ENCODE measurements around the gene TBX4. TPM values are rescaled to one million over a fixed set of nuclear protein-coding genes. Genes with fewer than 3 reads are reported as not detected.

The TBX4 gene
- total RNA-seq, 1 experiment from 2014 or later = not detected

DNA sequence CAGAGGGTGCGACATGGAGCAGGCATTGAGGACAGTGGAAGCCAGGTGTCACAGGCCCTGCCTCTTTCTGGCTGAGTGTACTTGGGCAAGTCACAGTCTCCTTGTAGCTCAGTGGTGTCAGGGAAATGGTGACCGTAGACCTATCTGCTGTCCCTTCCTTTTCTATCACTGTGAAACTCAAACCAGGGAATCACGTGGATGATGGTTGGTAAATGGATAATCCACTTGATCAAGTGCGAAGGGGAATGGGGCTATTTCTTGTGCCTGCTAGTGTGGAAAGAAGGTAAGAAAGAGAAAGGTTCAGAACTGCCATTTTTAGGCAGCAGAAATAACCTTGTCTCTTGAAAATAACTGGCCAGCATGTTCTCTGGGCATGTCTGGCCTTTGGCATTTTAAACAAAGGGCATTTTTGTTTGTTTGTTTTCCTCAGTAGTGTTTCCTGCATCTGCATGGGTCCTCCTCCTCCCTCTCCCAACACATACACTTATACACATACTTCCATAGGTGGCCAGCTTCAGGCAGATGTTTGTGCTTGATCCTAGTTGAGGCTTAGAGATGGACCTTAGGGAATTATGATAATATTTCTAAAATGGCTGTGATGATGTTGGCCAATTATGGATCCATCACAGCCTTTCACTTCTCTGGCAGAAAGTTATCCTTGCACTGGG lies 7.1 kb downstream of the TBX4 start:
- in situ Hi-C loops (cut with HindIII; ENCODE audit: low pct_unique_long_range_greater_than_20kb, low sequenced_read_pairs) = no loop called here

DNA sequence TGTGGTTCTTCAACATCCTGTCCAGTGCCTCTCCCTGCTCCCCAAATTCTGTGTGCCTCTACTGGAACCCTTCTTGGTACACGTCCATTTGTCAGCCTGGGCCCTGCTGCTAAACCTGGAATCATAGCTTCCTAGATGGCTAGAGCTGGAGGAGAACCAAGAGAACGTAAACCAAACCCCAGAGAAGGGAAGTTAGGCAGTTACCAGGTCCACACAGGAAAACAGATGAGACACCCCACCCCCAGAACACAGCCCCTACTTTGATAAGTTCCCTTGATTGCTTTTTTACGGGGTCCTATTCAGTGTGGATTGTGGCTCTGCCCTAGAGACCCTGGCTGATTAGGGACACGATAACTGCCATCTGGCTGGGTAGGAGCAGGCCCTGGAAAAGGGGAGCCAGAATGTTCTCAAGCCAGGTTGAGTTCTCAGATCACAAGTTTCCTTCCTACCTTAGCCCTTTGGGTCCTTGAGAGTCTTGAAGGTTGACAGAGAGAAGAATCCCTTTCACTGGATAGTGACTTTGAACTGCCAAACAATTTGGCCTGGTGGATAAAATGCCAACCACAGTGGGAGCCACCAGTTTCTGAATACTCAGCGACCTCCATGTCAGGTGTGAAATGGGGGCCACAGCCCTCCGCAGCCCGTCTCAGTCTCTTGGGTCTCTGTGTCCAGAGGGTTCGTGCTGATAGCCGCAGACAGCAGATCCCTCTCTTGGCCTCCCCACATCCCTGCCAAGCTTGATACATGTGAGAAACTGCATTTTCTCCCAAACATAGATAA lies 7.9 kb downstream of the TBX4 start:
- in situ Hi-C loops (cut with HindIII; ENCODE audit: low pct_unique_long_range_greater_than_20kb, low sequenced_read_pairs) = no loop called here
- no peak for DNase-seq (ENCODE audit: low read depth, low spot score)

More for the DNA sequence above, 7.1 kb downstream of the TBX4 start:
- no peak for DNase-seq (ENCODE audit: low read depth, low spot score)

DNA sequence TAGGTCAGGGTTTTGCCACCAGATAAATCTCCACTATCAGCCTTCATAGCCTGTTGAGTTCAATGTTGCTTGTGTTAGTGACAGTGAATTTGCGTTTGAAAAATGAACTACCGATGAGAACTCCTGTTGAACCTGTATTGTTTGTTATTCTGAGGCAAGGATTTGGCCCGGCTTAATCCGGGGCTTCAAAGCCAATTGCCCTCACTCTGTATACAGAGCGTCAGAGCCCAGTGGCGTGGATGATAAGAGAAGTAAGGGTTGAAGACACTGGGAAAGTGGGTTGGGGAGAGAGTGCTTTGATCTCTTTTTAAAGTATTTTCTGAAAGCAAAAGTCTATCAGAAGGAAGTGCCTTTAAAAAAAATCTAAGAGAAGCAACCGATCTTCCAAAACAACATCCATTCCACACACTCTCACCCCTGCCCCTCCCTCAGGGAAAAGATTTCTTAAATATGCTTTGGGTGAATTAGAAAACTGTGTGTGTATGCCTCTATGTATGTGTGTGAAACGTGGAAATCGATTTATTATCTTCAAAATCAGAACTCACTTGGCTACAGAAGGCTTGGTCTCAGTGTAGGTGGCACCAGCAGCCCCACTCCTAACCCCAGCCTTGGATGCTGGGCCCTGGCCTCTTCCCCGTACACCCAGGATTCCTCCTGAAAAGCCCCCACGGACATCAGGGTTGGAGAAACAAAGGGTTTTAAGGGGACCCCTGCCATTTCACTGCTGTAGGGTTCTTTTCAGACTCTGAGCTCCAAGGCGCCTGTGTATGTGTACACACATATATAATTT lies 8.8 kb downstream of the TBX4 start:
- DNase-seq (ENCODE audit: low read depth, low spot score) = no peak
- in situ Hi-C loops (cut with HindIII; ENCODE audit: low pct_unique_long_range_greater_than_20kb, low sequenced_read_pairs) = no loop called here

DNA sequence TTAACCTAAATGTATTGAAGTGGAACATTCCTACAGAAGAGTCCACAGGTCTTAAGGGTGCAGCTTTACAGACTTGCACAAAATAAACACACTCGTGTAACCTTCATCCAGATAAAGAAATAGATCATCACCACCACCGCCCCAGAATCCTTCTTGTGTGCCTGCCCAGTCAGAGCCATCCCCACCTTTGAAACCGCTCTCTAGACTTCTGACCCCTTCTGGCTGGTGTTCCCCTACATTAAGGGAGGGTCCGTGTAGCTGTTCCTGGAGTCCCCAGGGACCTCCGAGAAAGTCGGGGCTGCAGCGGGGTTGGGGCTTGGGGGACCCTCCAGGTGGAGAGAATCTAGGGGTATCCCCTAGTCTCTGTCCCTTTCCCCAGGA lies 9.4 kb downstream of the TBX4 start:
- in situ Hi-C loops (cut with HindIII; ENCODE audit: low pct_unique_long_range_greater_than_20kb, low sequenced_read_pairs) = no loop called here

DNA sequence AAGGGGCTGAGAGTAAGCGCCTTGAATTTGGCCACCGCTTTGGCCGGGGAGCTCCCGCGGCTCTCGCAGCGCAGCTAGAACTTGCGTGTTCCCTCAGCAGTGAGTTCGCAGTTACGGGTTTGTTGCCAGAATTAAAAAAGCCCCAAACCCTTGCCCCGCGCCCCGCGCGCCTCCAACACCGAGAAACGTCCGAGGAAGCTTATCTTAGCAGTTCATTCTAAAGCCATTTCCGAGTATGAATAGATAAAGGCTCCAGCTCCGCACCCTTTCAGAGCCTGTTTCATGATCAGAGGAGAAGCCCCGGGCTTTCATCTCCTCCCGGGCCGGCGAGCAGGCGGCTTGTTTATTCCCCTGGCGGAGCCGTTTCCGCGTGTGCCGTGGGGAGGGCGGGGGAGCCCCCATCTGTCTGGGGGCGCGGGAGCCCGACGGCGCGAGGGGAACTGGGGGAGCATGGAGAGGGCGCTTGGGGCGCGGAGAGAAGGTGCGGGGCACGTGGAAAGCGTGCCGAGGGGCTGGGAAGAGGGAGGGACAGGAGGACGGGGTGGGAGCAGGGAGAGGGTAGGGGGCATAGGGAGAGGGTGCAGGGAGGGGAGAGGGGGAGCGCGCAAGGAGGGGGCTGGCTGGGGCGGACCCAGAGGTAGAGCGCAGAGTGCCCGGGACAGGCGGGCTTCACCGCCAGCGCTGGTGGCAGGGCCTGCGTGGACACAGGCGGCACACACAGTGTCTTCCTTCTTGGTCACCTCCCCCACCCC lies 9.9 kb downstream of the TBX4 start:
- no peak for DNase-seq (ENCODE audit: low read depth, low spot score)
- in situ Hi-C loops (cut with HindIII; ENCODE audit: low pct_unique_long_range_greater_than_20kb, low sequenced_read_pairs) = no loop called here

More for the DNA sequence above, 9.4 kb downstream of the TBX4 start:
- DNase-seq (ENCODE audit: low read depth, low spot score) = no peak

DNA sequence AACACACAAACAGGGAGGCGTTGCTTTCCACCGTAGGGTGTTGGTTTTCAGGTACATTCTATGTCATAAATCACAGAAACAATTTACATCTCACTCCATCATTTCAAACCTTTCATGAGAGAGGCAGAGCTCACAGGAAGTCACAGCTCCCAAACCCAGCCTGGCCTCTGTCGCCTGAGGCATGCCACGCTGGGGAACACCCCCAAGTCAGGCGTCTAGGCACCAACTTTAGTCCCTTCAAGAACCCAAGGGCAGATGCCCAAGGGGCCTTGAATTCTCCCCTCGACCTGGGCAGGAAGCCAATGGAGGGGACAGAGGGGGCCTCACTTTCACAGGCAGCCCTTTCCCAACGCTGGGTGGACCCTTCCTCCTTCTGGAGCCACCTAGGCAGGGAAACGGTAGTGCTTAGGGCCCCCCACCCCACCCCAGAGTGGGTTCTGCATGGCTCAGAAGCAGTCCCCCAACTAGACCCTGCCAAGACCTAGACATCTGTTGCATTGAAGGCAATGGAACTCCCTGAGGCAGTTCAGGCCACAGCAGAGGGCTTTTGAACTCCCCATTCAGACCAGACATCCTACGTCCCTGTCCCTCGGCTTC lies 10.6 kb downstream of the TBX4 start:
- in situ Hi-C loops (cut with HindIII; ENCODE audit: low pct_unique_long_range_greater_than_20kb, low sequenced_read_pairs) = no loop called here
- no peak for DNase-seq (ENCODE audit: low read depth, low spot score)

DNA sequence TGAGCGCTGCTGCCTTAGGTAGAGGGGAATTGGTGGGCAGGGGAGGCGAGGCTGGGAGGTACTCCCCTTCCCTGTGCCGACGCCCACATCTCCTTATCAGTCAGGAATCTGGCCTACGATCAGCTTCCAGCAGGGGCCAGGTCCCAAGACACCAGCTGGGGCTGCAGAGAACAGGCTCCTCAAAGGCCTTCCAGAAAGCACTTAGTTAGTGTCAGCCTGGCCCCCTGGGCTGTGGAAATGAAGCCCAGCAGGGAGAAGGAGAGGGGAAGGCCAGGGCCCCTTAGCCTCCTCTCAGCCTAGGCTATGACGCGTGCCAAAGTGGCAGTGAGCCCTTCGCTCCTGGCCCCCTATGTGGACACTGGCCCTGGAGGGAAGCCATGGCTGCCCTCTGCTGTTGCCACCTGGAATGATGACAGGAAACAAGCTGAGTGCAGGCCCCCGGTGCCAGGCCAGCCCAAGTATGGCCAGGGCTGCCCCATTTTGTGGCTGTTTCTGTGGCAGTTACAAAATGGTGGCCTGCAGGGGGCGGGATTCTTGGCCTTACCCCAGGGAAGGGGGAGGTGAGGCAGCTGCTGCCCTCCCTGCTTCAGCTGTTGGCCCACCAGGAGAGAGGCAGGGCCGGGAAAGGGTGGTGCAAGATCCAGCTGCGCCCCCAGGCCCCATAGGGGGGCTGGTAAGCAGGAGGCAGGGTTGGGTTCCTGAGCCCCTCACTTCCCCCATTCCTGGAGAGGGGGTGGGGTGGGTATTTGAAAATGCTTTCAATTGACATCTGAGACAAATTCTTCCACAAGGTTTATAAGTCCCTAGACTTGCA lies 11.3 kb downstream of the TBX4 start:
- in situ Hi-C loops (cut with HindIII; ENCODE audit: low pct_unique_long_range_greater_than_20kb, low sequenced_read_pairs) = no loop called here

DNA sequence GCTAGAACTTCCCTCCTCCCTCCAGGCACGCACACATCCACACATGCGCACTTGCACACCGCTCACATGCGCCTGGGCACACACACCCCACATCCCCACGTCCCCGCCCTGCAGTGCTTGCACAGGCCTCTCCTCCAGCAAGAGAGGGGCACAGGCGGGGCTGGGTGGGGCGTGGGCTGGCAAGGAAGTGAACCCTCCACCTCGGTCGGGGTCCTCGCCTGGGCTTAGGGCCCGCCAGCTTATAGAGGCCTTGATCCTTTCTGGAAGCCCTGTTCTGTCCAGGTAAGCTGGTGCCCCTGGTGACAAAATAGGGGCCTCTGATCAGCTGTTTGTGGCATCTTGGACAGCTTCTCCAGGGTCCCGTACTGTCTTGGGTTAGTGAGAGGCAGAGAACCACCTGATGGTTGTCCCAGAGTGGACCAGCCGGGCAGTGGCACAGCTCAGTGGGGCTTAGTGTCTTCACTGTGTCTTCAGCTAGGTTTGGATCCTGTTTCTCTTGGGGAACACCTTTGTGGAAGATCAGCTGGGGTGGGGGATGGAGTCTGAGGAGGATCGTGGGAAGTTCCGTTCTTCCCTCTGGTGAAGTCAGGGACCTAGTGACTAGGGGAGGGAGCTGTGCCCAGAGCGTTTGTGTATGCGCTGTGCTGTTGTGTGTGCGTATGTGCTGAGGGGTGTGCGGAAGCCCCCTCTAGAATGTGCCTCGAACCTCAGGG lies 12.1 kb downstream of the TBX4 start:
- in situ Hi-C loops (cut with HindIII; ENCODE audit: low pct_unique_long_range_greater_than_20kb, low sequenced_read_pairs) = no loop called here
- DNase-seq (ENCODE audit: low read depth, low spot score) = no peak

More for the DNA sequence above, 11.3 kb downstream of the TBX4 start:
- no peak for DNase-seq (ENCODE audit: low read depth, low spot score)

DNA sequence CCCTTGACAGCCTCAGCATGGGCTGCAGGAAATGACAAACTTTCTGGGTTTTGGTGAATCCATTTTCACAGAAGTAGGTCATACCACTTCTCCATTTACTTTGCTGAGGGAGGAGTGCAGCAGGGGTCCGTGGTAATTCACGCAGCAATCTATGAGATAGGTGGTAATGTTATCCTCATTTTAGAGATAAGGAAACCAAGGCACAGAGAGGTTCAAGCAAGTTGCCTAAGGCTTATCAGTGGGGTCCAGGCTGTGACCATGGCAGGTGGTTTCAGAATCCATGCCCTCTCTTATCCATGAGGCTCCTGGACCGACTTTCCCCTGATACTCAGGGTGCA lies 12.6 kb downstream of the TBX4 start:
- in situ Hi-C loops (cut with HindIII; ENCODE audit: low pct_unique_long_range_greater_than_20kb, low sequenced_read_pairs) = no loop called here
- no peak for DNase-seq (ENCODE audit: low read depth, low spot score)

DNA sequence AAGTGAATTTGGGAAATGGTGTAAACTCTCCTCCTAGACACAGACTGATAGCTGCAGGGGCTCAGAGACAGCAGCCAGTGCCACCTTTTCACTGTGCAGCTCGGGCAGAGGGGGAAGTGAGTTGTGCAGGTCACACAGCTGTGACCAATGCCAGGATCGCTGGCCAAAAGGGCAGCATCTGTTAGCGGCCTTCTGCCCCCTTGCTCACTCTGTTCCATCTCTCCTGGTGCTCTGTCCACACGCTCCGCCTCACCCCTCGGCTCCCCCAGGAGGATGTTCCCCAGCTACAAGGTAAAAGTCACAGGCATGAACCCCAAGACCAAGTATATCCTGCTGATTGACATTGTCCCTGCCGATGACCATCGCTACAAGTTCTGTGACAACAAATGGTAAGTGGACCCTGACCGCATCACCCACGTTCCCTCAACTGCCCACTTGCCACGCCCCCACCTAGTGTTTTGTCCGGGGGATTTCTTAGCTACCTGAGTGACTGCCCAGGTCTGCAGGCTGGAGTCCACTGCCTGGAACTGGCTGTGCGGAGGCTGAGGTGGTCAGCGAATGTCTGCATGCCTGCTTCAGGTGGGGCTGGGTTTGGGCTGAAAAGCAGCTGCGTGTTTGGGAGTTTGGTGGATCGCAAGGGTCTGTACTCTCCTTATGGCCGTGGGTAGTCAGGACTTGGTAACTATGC lies 13.5 kb downstream of the TBX4 start:
- DNase-seq (ENCODE audit: low read depth, low spot score) = no peak
- in situ Hi-C loops (cut with HindIII; ENCODE audit: low pct_unique_long_range_greater_than_20kb, low sequenced_read_pairs) = no loop called here

DNA sequence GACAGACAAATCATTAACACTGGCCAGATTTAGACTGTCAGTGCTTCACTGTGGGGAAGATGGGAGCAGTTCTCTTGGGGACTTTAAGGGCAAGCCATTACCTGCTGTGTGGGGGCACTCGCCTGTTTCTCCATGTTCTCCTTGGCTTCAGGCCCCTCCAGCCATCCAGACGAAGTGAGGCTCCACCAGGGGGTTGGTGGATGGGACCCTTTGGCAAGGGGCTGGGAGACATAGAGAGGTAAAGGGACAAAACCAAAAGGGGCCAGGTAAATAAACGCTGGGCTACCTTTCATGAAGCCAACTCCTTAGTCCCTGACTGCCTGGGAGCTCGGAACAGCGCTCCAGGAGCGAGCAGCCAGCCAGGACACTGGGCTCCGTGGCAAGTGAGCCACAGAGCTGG lies 14.0 kb downstream of the TBX4 start:
- DNase-seq (ENCODE audit: low read depth, low spot score) = no peak
- in situ Hi-C loops (cut with HindIII; ENCODE audit: low pct_unique_long_range_greater_than_20kb, low sequenced_read_pairs) = no loop called here

DNA sequence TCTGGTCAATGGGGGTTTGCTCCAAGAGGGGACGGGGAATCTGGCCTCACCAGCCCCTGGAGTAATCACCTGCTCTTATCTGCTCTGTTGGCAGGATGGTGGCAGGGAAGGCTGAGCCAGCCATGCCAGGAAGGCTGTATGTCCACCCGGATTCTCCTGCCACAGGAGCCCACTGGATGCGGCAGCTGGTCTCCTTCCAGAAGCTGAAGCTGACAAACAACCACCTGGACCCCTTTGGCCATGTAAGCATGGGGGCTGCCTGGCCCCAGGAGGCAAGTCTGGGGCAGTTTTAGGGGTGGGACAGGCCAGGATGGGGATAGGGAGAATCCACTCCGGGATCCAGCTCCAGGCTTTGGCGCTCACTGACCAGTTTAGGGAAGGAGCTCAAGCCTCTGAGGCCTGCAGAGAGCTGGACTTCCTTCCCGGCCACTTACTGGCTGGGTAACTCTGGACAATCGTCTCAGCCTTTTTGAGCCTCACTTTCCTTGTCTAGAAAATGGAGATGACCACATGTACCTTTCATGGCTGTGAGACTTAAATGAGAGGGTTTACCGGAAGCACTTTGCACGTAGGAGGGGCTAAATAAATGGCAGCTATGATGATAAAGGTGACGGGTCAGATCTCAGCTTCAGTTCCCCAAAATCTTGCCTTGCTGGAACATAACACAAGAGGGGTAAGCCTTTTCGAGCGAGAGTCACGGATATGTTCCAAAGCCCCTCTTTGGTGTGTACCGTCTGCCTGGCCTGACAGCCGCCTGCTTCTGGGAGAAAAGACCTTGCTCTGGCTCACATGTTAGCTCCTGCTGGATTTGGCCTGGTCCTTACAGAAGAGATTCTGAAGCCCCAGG lies 15.4 kb downstream of the TBX4 start:
- in situ Hi-C loops (cut with HindIII; ENCODE audit: low pct_unique_long_range_greater_than_20kb, low sequenced_read_pairs) = no loop called here
- peak; percentile 67 for DNase-seq (ENCODE audit: low read depth, low spot score)

DNA sequence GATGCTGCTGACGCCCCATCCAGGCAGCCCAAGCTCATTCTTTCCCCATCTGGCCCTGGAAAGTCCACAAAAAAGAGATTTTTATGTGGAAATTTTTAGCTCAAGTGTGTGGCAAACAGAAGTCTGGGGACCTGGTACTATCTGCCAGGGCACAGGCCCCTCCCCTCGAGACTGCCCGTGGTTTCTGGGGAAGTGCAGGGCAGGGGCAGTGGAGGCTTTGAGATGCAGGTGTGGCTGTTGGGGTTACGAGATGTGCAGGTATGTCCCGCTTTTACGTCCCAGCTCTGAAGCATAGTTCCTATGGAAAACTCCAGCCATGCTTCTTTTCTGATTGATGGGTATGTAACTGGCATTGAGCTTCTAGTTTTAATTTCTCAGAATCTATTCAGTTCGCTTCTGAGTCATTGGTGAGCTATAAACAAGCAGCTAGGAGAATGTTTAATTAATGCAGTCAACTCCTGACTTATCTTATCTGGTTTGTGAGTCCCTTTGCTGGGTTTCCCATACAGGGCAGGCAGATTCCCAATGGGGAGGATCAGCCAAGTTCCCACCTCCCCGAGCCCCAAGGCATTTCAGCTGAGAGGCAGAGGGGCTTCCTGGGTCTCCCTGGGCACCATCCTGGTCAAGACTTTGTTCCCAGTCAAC lies 16.2 kb downstream of the TBX4 start:
- in situ Hi-C loops (cut with HindIII; ENCODE audit: low pct_unique_long_range_greater_than_20kb, low sequenced_read_pairs) = no loop called here

DNA sequence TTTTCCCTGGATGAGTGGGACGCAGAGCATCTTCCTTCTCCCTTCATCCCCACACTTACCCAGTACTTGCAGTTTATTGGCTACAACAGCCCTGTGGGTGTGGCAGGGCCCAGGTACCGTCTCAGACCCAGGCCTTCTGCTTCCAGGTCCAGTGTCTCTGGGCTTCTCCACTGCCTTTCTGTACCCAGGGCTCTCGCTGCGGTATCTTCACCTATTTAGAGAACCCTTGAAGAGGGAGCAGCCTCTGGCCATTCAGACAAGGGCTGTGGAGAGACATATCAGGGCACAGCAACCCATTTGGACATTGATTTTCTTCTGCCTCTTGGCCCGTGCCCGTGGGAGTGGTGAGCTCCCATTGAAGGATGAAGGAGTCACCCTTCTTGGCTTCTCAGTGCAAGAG lies 17.3 kb downstream of the TBX4 start:
- no peak for DNase-seq (ENCODE audit: low read depth, low spot score)
- in situ Hi-C loops (cut with HindIII; ENCODE audit: low pct_unique_long_range_greater_than_20kb, low sequenced_read_pairs) = no loop called here

More for the DNA sequence above, 16.2 kb downstream of the TBX4 start:
- no peak for DNase-seq (ENCODE audit: low read depth, low spot score)

DNA sequence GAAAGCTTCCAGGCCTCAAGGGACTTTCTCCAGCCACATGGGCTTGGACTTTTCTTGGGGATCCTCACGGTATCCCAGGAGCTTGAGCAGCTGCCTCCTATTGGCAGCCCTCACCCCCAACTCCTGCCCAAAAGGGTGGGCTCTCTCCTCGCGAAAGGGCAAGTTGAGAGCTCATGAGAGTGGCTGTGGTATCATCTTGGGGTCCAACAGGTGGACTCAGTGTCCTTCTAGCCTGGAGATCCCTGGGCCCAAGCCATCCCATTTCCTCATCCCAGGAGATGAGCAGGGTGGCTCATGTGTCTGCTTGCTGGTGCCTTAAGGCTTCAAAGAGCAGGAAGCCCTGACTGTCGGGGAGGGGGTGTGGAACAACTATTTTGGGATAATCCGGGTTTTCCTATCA lies 17.7 kb downstream of the TBX4 start:
- in situ Hi-C loops (cut with HindIII; ENCODE audit: low pct_unique_long_range_greater_than_20kb, low sequenced_read_pairs) = no loop called here
- DNase-seq (ENCODE audit: low read depth, low spot score) = no peak
